ENCODE results near the gene CORO2A.

GRCh38 chr9:98217255-98217654 is 24.8 kb upstream of the CORO2A start:
- no peak for TF ChIP-seq CTCF (IDR thresholded peaks at IDR 0.05)
- no peak for TF ChIP-seq POLR2AphosphoS5 (IDR thresholded peaks at IDR 0.05)
- no peak for TF ChIP-seq POLR2A (IDR thresholded peaks at IDR 0.05)
- no peak for TF ChIP-seq EP300 (IDR thresholded peaks at IDR 0.05)
